Activated T-cell treated with anti-CD3 and anti-CD28 coated beads for 4 hours (primary cell): ENCODE results near the gene HSD3B7.

Experiments used
- DNase-seq: peaks from one replicate; pipeline ENCODE4 v3.0.0-alpha.2; 2020

HSD3B7 gene

DNA sequence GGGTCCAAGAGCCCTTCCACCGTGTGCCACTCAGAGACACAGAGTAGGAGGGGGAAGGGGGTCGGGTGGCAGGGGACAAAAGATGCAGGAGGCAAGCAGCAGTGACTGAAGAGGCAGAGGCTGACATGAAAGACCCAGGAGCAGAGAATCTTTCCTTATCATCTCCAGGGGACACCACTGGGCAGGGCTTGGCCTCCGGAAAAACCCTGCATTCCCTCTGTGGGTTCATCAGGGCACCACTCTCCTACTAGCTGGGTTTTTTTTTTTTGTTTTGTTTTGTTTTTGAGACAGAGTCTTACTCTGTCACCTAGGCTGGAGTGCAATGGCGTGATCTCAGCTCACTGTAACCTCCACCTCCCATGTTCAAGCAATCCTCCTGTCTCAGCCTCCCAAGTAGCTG, 46.3 kb downstream of the HSD3B7 start:
- no peak for DNase-seq

DNA sequence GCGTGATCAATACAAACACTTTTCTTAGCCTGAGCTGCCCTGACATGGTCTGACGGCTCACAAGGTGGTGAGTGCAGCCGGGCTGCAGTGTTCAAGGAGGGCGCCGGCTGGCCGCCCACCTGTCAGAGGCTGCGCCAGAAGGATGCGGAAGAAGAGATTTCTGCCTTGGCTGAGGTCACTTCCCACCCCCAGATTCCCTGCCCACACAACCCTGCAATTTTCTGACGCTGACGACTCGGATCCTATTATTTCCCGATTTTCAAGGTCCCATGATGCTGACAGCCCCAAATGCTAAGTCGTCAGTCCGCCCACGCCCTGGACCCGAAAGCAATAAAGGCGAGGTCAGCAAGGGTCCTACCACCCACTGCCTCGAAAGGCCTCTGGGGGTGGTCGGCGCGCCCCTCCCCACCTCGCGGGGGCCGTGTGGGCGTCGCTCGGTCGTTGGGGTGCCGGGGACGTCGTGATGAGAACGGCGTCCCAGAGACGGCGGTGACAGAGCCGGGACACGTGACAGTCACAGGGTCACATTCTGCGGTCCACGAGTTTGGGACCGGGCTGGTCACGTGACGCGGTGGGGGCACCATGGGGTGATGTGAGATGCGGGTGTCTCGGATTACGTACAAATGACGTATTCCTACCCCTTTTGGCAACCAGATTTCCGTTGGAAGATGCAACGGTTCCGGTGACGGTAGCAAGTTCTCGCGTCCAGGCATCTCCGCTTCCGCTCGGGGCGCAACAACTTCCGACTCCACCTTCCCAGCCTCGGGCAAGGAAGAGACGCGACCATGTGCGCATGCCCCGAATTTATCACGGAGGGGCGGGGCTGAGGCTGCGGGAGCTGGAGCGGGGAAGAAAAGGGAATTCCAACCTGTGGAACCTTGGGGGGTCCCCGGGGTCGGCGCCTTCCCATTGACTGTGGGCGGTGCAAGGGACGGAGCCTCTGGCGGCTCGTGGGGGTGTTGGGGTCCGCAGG, 48.0 kb downstream of the HSD3B7 start, which contains the start of gene STX4:
TSS of gene STX4 (plus strand) at position 823 of the 973 bp plus-strand sequence. CDS start 248 bp downstream, outside the sequence.
- peak; percentile 96 for DNase-seq

DNA sequence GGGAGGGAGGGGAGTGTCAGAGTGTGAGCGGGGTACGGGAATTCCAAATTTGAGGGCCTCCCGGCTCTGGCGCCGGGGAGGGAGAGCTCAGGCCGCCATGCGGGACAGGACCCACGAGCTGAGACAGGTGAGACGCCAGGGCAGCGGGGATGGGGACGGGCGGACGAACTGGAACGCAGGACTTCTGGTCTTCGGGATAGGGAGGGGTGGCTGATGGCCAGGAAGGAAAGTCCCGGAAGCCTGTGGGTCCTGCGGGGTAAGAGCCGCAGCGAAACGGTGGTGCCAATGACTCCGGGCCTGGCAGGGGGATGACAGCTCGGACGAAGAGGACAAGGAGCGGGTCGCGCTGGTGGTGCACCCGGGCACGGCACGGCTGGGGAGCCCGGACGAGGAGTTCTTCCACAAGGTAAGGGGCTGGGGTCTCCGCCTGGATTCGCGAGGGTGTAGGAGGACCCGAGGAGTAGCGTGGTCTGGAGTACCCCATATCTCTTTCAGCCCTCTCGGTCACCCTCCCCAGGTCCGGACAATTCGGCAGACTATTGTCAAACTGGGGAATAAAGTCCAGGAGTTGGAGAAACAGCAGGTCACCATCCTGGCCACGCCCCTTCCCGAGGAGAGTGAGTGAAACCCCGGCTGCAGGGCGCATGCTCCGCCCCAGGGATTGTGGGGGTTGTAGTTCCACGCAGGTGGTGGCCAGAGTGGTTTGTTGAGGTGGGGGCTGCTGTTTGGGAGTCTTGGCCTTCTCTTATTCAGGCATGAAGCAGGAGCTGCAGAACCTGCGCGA, 48.9 kb downstream of the HSD3B7 start:
- peak; percentile 79 for DNase-seq

DNA sequence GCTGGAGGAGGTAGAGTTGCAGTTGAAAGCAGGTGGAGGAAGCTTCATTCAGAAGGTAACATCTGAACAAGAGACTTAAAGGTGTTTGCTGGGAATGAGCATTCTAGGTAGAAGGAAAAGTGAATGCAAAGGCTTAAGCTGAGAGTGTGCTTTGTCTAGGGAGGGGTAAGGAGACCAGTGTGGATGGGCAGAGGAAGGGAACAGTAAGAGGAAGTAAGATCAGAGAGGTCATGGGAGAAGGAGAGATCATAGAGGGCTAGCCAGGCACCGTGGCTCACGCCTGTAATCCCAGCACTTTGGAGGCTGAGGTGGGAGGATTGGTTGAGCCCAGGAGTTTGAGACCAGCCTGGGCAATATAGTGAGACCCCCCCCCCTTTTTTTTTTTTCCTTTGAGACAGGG, 51.7 kb downstream of the HSD3B7 start:
- DNase-seq, result no peak
